Neutrophil (primary cell): ENCODE measurements around the gene SLC27A5.

Experiments
- H3K27ac ChIP-seq: fragments of 200-600 bp; sonication (generic); 2 replicates; pipeline ENCODE4 v1.5.1; 2016; ENCODE audit warnings: mild to moderate bottlenecking, moderate library complexity
- H3K27me3 ChIP-seq: fragments of 200-600 bp; sonication (generic); 2 replicates; pipeline ENCODE4 v1.6.0; 2016; ENCODE audit warnings: mild to moderate bottlenecking
- H3K36me3 ChIP-seq: fragments of 200-600 bp; sonication (generic); 2 replicates; pipeline ENCODE4 v1.5.1; 2017
- H3K4me1 ChIP-seq, 2 experiments: fragments of 200-600 bp in 1 of 2; sonication (generic) in 1 of 2; 1 replicate in 1 of 2; 2 replicates in 1 of 2; pipeline versions ENCODE4 v1.5.1 to v1.6.1; 2013 to 2016; ENCODE audit warnings: low read depth in 1 of 2, low read length in 1 of 2, mild to moderate bottlenecking in 1 of 2, moderate library complexity in 1 of 2; ENCODE audit not compliant: control insufficient read depth in 1 of 2, insufficient read depth in 1 of 2
- H3K4me3 ChIP-seq, 2 experiments: fragments of 200-600 bp in 1 of 2; sonication (generic) in 1 of 2; 1 replicate in 1 of 2; 2 replicates in 1 of 2; pipeline ENCODE4 v1.5.1; 2013 to 2016; ENCODE audit warnings: low read depth in 1 of 2, low read length in 1 of 2, mild to moderate bottlenecking in 1 of 2, moderate library complexity in 1 of 2
- H3K9me3 ChIP-seq: fragments of 200-600 bp; sonication (generic); 2 replicates; pipeline ENCODE4 v1.5.1; 2016
- CTCF ChIP-seq: fragments of 200-600 bp; sonication (generic); IDR thresholded peaks from 2 replicates; pipeline ENCODE4 v1.5.1; 2016; ENCODE audit warnings: antibody characterized with exemption

The SLC27A5 gene

DNA sequence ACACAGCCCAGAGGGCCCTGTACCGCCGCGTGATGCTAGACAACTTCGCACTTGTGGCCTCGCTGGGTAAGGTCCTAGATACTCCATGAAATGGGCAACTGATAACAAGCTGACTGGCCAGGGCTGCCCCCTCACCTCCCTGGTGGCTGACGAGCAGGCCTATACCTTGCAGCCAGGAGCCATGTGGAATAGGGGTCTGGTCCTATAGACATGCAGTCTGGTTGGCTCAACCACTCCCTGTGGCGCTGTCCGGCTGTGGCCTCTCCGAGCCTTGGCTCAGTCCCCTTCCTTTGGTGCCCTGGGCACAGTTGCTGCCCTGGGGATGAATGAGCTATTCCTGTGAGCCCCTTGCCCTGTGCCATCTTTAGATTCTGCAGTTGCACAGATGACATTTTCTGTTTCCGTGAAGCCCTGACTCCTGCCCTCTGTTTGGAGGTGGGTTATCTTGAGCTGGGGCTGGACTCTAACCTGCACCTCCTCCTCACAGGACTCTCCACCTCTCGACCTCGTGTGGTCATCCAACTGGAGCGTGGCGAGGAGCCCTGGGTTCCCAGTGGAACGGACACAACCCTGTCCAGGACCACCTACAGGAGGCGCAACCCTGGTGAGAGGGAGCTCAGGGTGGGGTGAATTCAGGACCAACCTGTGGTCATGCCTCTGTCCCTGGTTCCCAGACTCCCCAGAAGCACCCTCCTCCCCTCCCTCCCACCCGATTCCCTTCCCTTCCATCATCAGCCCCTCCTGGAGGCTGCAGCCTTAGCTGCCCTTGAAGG lies 42.4 kb downstream of the SLC27A5 start:
- TF ChIP-seq CTCF = no peak
- Histone ChIP-seq H3K36me3 (peaks cover 45% of the 10 kb centered on the region), H3K27ac (no peak overlapping the region), H3K9me3 (no peaks in the 10 kb centered on the region), H3K27me3 (peaks cover 11% of the 10 kb centered on the region), H3K4me3 (no peak overlapping the region), H3K4me1 (peaks cover 12 to 18% of the 10 kb centered on the region in 2 experiments)

DNA sequence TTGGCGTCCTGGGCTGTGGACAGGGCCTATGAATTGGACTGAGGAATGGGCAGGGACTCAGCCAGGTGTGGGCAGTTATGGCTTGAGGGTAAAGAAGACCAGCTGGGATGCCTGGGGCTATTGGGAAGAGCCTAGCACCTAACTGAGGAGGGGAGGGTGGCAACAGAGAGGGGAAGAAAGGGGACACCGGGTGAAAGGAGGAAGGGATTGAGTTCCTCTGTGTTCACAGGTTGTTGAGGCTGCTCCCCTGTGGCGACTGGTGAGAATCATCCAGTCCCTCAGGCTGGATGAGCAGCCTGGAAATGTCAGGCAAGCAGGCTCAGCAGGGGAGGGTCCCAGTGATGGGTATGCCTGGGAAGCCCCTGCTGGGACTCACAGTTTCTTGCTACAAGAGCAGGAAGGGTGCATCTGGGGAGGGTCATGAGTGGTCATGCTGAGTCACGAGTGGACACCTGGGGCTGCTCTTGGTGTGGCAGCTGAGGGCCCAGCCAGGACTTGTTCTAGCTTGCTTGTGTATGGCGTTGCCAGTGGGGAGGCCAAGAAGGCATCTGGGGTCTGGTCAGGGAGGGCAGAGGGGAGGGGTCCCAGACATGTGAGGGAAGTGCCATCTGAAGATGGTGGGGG lies 43.5 kb downstream of the SLC27A5 start:
- peaks cover 12 to 18% of the 10 kb centered on the region in 2 experiments for H3K4me1 ChIP-seq
- no peak overlapping the region for H3K27ac ChIP-seq
- H3K27me3 ChIP-seq = peaks cover 11% of the 10 kb centered on the region
- no peaks in the 10 kb centered on the region for H3K9me3 ChIP-seq
- no peak overlapping the region for H3K4me3 ChIP-seq
- no peak for TF ChIP-seq CTCF
- H3K36me3 ChIP-seq = peaks cover 40% of the 10 kb centered on the region

- peak within 1 kb of the TSS; percentile 94 for H3K4me3 ChIP-seq
- peaks cover 29% of the 10 kb centered on the region for H3K36me3 ChIP-seq
- no peaks in the 10 kb centered on the region for H3K9me3 ChIP-seq
- no peak for TF ChIP-seq CTCF
- H3K27ac ChIP-seq = peak within 1 kb of the TSS; percentile 75
- peaks cover 12 to 18% of the 10 kb centered on the region in 2 experiments for H3K4me1 ChIP-seq
- H3K27me3 ChIP-seq = peaks cover 11% of the 10 kb centered on the region
Observed at GRCh38 chr19:58466760-58467589, 44.8 kb downstream of the SLC27A5 start, which contains the start of gene ZNF324. TSS of gene ZNF324 (plus strand) at chr19:58467080. CDS start at chr19:58469186, 2,106 bp downstream.

DNA sequence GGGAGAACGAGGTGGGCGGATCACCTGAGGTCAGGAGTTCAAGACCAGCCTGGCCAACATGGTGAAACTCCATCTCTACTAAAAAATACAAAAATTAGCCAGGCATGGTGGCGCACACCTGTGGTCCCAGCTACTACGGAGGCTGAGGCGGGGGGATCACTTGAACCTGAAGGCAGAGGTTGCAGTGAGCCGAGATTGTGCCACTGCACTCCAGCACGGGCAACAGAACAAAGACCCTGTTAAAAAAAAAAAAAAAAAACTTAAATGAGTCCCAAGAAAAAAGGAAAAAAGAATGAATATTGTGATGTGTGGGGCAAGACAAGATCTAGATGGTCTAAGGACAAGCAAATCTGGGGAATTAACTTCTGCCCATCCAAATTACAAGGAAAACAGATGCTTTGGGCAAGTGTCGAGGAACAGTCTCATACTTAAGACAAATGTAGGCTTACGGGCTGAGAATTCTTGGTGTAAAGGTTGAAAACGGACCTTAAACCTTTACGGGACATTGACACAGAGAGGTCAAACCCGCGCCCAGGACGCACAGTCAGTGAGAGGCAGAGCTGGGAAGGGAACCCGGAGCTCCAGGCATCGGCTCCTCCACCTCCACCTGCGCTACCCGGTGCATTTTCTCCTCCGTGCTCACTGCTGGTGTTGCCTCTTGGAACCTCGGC lies 45.6 kb downstream of the SLC27A5 start:
- Histone ChIP-seq H3K27ac (peak overlapping the region; percentile 75), H3K36me3 (peaks cover 22% of the 10 kb centered on the region), H3K4me1 (peaks cover 12 to 18% of the 10 kb centered on the region in 2 experiments), H3K9me3 (no peaks in the 10 kb centered on the region), H3K4me3 (peak overlapping the region; percentile 94), H3K27me3 (peaks cover 11% of the 10 kb centered on the region)
- TF ChIP-seq CTCF = no peak

- no peak for TF ChIP-seq CTCF
- Histone ChIP-seq H3K9me3 (no peaks in the 10 kb centered on the region), H3K36me3 (peaks cover 8% of the 10 kb centered on the region), H3K27me3 (no peaks in the 10 kb centered on the region), H3K27ac (no peak overlapping the region), H3K4me1 (no peaks in the 10 kb centered on the region), H3K4me3 (no peak overlapping the region)
Observed at GRCh38 chr19:58460039-58460438, 51.8 kb downstream of the SLC27A5 start.
